HTR-8/SVneo (cell line): ENCODE measurements around the gene PANK4.

Source experiments
- DNase-seq: peaks from one replicate; pipeline ENCODE4 v3.0.0; 2011; ENCODE audit warnings: low spot score, mixed read lengths; ENCODE audit not compliant: insufficient read length
- FAIRE-seq: peaks from 2 replicates; lab custom pipeline; 2011; peaks lifted over from hg19 to GRCh38; lab: Jason Lieb, UNC

PANK4 gene

GRCh38 chr1:2516946-2517345, 9.4 kb downstream of the PANK4 start:
- FAIRE-seq (no peak), DNase-seq (no peak)

- DNase-seq (no peak), FAIRE-seq (no peak)
Observed at GRCh38 chr1:2516124-2516523, 10.3 kb downstream of the PANK4 start.

- no peak for FAIRE-seq
- DNase-seq: no peak
Observed at GRCh38 chr1:2515763-2516080, 10.7 kb downstream of the PANK4 start.

GRCh38 chr1:2514863-2515762, 11.3 kb downstream of the PANK4 start:
- DNase-seq: no peak
- no peak for FAIRE-seq

- FAIRE-seq (no peak), DNase-seq (no peak)
Observed at GRCh38 chr1:2513939-2514652, 12.3 kb downstream of the PANK4 start.

- no peak for DNase-seq
- no peak for FAIRE-seq
Observed at GRCh38 chr1:2512862-2513421, 13.5 kb downstream of the PANK4 start.

GRCh38 chr1:2510366-2511155, 15.8 kb downstream of the PANK4 start:
- FAIRE-seq (no peak), DNase-seq (no peak)

GRCh38 chr1:2509589-2509988, 16.8 kb downstream of the PANK4 start:
- FAIRE-seq: no peak

GRCh38 chr1:2508751-2509150, 17.6 kb downstream of the PANK4 start:
- DNase-seq (no peak), FAIRE-seq (no peak)

More at GRCh38 chr1:2509589-2509988, 16.8 kb downstream of the PANK4 start:
- no peak for DNase-seq

GRCh38 chr1:2508180-2508579, 18.2 kb downstream of the PANK4 start:
- no peak for FAIRE-seq

GRCh38 chr1:2507744-2508155, 18.6 kb downstream of the PANK4 start:
- DNase-seq (no peak), FAIRE-seq (no peak)

More at GRCh38 chr1:2508180-2508579, 18.2 kb downstream of the PANK4 start:
- no peak for DNase-seq

- FAIRE-seq: no peak
- no peak for DNase-seq
Observed at GRCh38 chr1:2506901-2507565, 19.4 kb downstream of the PANK4 start.

GRCh38 chr1:2506007-2506860, 20.2 kb downstream of the PANK4 start:
- no peak for DNase-seq

GRCh38 chr1:2505461-2505994, 20.9 kb downstream of the PANK4 start:
- FAIRE-seq (no peak), DNase-seq (no peak)

More at GRCh38 chr1:2506007-2506860, 20.2 kb downstream of the PANK4 start:
- no peak for FAIRE-seq

GRCh38 chr1:2504949-2505272, 21.5 kb downstream of the PANK4 start:
- FAIRE-seq (no peak), DNase-seq (no peak)

GRCh38 chr1:2504225-2504948, 22.0 kb downstream of the PANK4 start:
- FAIRE-seq (no peak), DNase-seq (no peak)

GRCh38 chr1:2503554-2504224, 22.7 kb downstream of the PANK4 start:
- DNase-seq (no peak), FAIRE-seq (no peak)
